ENCODE measurements around the gene PRKAG2. TPM values are rescaled to one million over a fixed set of nuclear protein-coding genes. Genes with fewer than 3 reads are reported as not detected.

Gene PRKAG2
- total and polyA plus RNA-seq, 2 of the 8 experiments (the other 6 are each of a cell fraction or from before 2014, with no cell fraction given), result 7.5 to 18.1 TPM

DNA sequence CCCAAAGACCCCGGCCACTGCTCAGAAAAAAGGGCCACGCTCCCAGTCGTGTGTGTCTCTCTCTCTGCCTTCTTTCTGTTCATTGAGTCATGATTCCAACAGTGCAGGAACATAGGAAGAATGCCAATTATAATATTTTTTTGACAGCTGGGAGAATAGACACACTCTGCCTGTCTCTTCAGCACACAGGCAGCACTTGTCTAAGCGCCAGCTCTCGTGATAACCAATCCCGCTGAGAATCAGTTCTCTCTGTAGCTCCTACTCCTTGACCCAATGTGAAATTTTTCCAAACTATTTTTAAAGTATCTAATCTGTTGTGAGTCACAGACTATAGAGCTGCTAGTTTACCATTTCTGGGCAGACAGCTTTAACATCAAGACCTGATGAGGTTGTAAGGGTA lies 211.5 kb downstream of the PRKAG2 start:
- TF ChIP-seq TAF7 (optimal IDR thresholded peaks at IDR 0.05; ENCODE audit: borderline replicate concordance, low read depth, low read length) (no peak), SP2 (IDR thresholded peaks at IDR 0.05; ENCODE audit: low read length) (no peak)
- 89% methylated on average over 6 of the region's 6 CpGs; no CpG with 5 or more reads in 1 of the 2 experiments for WGBS, 2 experiments (ENCODE audit: extremely low coverage in 1 of 2, insufficient coverage in 1 of 2, insufficient read length in 1 of 2, insufficient replicate concordance in 2 of 2, low coverage in 1 of 2, low lambda C conversion rate in 2 of 2, missing lambda C conversion rate in 1 of 2)
- no peak overlapping the region for H2BK20ac ChIP-seq (ENCODE audit: low read length)
- no peaks in the 10 kb centered on the region; a peak in 1 of 7 replicates for H3K4me1 ChIP-seq (replicated peaks in 1 of 4; ENCODE audit: control insufficient read depth in 3 of 4, insufficient read depth in 4 of 4, low read length in 3 of 4)
- no peak overlapping the region for H2BK12ac ChIP-seq (ENCODE audit: low read depth, low read length)
- H3K79me1 ChIP-seq (ENCODE audit: low read depth, low read length), result no peaks in the 10 kb centered on the region
- H2BK15ac ChIP-seq (ENCODE audit: low read length), result no peak overlapping the region
- ChIA-PET CTCF (ENCODE audit: partially characterized antibody) (interaction anchor here (1.2 to 1.7 kb wide), 2 partner anchors 23 to 95 kb away, joined by 4 read pairs; no protein-coding TSS in a partner anchor), POLR2A (ENCODE audit: partially characterized antibody) (no interaction called here)
- no peak overlapping the region for H3K27ac ChIP-seq (ENCODE audit: low read depth, low read length)
- H3K9ac ChIP-seq (replicated peaks in 1 of 4; ENCODE audit: extremely low read depth in 1 of 4, low read depth in 3 of 4, low read length in 3 of 4), result no peak overlapping the region
- H3K36me3 ChIP-seq (ENCODE audit: control insufficient read depth in 2 of 4, insufficient read depth in 4 of 4, low read length in 3 of 4), result no peaks in the 10 kb centered on the region
- H3K23me2 ChIP-seq (ENCODE audit: low read depth, low read length), result no peaks in the 10 kb centered on the region
- H3K4ac ChIP-seq (replicated peaks; ENCODE audit: insufficient read length, low read depth, low read length), result no peak overlapping the region
- no peak overlapping the region for H4K5ac ChIP-seq (ENCODE audit: insufficient read length, low read depth, low read length)
- no peak overlapping the region for H2AFZ ChIP-seq (ENCODE audit: low read length)
- H2AK5ac ChIP-seq (ENCODE audit: low read depth, low read length), result no peak overlapping the region
- no peak overlapping the region for H3K14ac ChIP-seq (ENCODE audit: insufficient read length)
- FAIRE-seq (no peak), DNase-seq (ENCODE audit: low read depth in 1 of 2, low spot score in 2 of 2) (no peak)
- no peaks in the 10 kb centered on the region for H4K20me1 ChIP-seq (replicated peaks in 1 of 2; ENCODE audit: control insufficient read depth in 1 of 2, insufficient read depth in 2 of 2, low read length in 2 of 2)
- H3K27me3 ChIP-seq (replicated peaks in 1 of 4; ENCODE audit: control insufficient read depth in 3 of 4, extremely low read depth in 1 of 4, insufficient read depth in 3 of 4, low read length in 3 of 4), result no peaks in the 10 kb centered on the region
- 0 out of 4 replicates have a peak, but pooled peaks cover 0 to 6% of the 10 kb centered on the region in 2 experiments for H3K9me3 ChIP-seq (ENCODE audit: insufficient read depth in 2 of 2, low read depth in 1 of 2, low read length in 1 of 2)
- H3K18ac ChIP-seq (ENCODE audit: extremely low read depth, low read length), result no peak overlapping the region
- H3K79me2 ChIP-seq (ENCODE audit: control insufficient read depth in 1 of 2, insufficient read depth in 2 of 2, low read length in 2 of 2), result no peaks in the 10 kb centered on the region
- no peak overlapping the region for H3K23ac ChIP-seq (ENCODE audit: insufficient read length)
- H2BK120ac ChIP-seq (replicated peaks; ENCODE audit: low read depth, low read length), result no peak overlapping the region
- H3K4me3 ChIP-seq (ENCODE audit: extremely low read depth in 1 of 4, insufficient read depth in 2 of 4, low read depth in 3 of 4, low read length in 4 of 4), result no peak overlapping the region
- H4K91ac ChIP-seq (replicated peaks; ENCODE audit: insufficient read length, low read length), result no peak overlapping the region
- H3K56ac ChIP-seq (replicated peaks; ENCODE audit: insufficient read length, low read depth, low read length), result no peak overlapping the region
- H2BK5ac ChIP-seq (ENCODE audit: low read depth, low read length), result no peak overlapping the region
- no peak overlapping the region for H4K8ac ChIP-seq (ENCODE audit: extremely low read depth, insufficient read depth, low read length)
- no peak overlapping the region for H3K4me2 ChIP-seq (ENCODE audit: insufficient read depth in 1 of 2, low read depth in 2 of 2, low read length in 2 of 2)

Measured in H1 (cell line).